ENCODE measurements around the gene PRRG3.

The PRRG3 gene

DNA sequence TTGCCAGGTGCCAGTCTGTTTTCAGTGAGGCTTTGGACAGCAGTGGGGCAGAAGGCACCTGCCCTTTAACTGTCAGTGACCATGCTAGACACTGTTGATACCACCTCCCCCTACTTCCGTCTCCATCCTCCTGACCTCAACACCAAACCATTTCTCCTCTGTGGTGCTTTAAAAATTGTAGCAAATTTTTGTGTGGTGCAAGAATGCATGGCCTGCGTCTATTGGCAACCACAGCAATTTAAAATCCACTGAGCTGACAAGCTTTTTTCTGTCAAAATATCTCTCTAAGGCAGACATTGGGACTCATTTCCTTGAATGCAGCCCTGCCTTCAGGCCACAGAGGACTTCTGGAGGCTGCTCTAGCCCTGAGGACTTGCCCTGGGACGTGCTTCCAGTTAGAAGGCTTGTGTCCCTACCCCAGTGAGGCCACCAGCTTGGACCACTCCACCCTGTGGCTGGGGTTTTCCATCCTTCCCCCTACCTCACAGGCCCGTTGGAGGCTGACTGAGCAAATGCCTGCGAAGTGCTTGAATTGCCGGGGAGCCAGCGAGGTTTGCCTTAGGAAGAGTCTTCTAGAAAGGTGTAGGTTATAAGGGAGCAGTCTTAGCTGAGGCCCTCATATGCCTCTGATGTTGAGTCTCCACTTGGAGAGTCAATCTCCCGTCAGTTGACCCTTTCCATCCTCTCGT lies 6.9 kb downstream of the PRRG3 start:
- H3K4me3 ChIP-seq (ENCODE audit: low read depth in 1 of 2, low read length in 1 of 2) = no peak overlapping the region
- no peaks in the 10 kb centered on the region for H3K9me3 ChIP-seq
- no peak overlapping the region for H3K27ac ChIP-seq
- H3K27me3 ChIP-seq = no peaks in the 10 kb centered on the region
- TF ChIP-seq, protein P1, sequence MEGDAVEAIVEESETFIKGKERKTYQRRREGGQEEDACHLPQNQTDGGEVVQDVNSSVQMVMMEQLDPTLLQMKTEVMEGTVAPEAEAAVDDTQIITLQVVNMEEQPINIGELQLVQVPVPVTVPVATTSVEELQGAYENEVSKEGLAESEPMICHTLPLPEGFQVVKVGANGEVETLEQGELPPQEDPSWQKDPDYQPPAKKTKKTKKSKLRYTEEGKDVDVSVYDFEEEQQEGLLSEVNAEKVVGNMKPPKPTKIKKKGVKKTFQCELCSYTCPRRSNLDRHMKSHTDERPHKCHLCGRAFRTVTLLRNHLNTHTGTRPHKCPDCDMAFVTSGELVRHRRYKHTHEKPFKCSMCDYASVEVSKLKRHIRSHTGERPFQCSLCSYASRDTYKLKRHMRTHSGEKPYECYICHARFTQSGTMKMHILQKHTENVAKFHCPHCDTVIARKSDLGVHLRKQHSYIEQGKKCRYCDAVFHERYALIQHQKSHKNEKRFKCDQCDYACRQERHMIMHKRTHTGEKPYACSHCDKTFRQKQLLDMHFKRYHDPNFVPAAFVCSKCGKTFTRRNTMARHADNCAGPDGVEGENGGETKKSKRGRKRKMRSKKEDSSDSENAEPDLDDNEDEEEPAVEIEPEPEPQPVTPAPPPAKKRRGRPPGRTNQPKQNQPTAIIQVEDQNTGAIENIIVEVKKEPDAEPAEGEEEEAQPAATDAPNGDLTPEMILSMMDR (IDR thresholded peaks at IDR 0.05) = no peak
- H3K36me3 ChIP-seq = no peaks in the 10 kb centered on the region
- no peaks in the 10 kb centered on the region for H3K4me1 ChIP-seq (ENCODE audit: control insufficient read depth in 1 of 2, insufficient read depth in 1 of 2, low read depth in 1 of 2, low read length in 1 of 2)

DNA sequence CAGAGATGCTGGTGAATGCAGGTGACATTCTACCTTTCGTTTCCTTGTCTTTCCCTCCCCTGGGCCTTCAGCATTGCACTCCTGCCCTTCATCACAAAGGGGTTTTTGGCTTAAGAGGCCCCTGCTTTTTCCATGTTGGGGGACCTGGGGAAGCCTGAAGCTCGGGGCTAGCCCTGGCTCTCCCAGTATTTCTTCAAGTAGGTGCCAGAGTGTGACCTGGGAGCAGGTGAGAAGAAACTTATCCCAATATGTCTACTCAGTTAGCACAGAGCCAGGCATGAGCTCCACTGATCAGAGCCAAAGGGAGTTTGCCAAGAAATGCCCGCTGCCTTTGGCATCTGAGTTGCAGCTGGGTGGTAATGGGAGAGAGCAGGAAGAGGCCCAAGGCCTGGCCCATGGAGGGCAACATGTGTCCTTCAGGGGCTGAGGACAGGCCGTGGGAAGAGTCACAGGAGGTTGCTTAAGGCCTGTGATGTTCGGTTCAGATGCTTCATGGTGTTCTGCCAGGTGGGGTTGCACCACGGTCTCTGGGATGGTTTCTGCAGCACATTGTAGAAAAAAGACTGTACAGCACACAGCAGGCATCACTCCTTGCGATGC lies 7.6 kb downstream of the PRRG3 start:
- Histone ChIP-seq H3K4me3 (ENCODE audit: low read depth in 1 of 2, low read length in 1 of 2) (no peak overlapping the region), H3K9me3 (no peaks in the 10 kb centered on the region), H3K36me3 (no peaks in the 10 kb centered on the region), H3K27me3 (no peaks in the 10 kb centered on the region), H3K4me1 (ENCODE audit: control insufficient read depth in 1 of 2, insufficient read depth in 1 of 2, low read depth in 1 of 2, low read length in 1 of 2) (no peaks in the 10 kb centered on the region), H3K27ac (no peak overlapping the region)
- TF ChIP-seq, protein P1 (IDR thresholded peaks at IDR 0.05) = no peak

DNA sequence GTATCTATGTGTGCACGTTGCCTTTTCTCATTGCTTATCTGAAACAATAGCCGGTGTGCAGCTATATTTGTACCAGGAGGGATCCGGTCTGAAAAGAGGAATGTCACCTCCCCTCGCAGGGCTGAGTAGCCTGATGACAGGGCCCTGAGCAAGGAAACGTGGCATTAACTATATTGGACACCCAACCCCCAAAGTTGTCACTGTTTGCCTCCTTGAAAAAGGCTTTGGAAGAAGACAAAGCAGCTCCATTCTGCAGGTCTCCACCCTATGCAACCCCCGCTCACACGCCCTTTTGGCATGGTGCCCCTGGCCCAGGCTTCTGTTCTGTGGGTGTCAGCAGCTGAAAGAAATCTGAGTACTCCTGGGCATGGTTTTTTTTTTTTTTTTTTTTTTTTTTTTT lies 8.2 kb downstream of the PRRG3 start:
- TF ChIP-seq, protein P1 (IDR thresholded peaks at IDR 0.05) = no peak
- no peaks in the 10 kb centered on the region for H3K27me3 ChIP-seq
- no peak overlapping the region for H3K27ac ChIP-seq
- no peak overlapping the region for H3K4me3 ChIP-seq (ENCODE audit: low read depth in 1 of 2, low read length in 1 of 2)
- H3K4me1 ChIP-seq (ENCODE audit: control insufficient read depth in 1 of 2, insufficient read depth in 1 of 2, low read depth in 1 of 2, low read length in 1 of 2) = no peaks in the 10 kb centered on the region
- H3K9me3 ChIP-seq = no peaks in the 10 kb centered on the region
- no peaks in the 10 kb centered on the region for H3K36me3 ChIP-seq

DNA sequence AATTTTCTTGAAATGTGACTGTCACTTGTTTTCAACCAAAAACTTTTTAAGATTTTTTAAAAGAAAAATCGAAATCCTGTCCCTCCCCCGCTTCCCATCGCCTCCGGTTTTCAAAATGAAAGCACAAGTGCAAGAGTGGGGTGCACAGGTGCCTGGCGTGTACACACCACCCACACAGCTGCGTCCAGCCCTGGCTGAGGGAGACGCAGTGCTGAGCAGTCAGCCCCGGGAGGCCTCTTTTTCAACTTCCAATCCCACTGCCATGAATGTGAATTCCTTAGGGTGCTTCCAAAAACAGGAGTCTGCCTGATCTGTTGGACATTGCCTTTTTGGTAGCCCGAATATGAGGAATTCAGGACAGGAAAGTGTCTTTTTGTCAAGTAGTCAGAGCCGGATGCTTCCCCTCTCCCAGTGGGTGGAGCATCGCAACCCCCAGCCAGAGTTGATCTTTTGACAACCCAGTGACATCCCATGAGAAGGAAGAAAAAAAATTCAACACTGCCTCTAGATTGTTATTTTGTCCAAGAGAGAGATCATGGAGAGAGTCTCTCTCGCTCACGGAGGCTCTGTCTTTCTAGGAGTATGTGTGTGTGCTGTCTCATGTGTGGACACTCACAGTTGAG lies 8.9 kb downstream of the PRRG3 start:
- Histone ChIP-seq H3K27ac (no peak overlapping the region), H3K36me3 (no peaks in the 10 kb centered on the region), H3K4me3 (ENCODE audit: low read depth in 1 of 2, low read length in 1 of 2) (no peak overlapping the region), H3K27me3 (no peaks in the 10 kb centered on the region), H3K4me1 (ENCODE audit: control insufficient read depth in 1 of 2, insufficient read depth in 1 of 2, low read depth in 1 of 2, low read length in 1 of 2) (no peaks in the 10 kb centered on the region), H3K9me3 (no peaks in the 10 kb centered on the region)
- TF ChIP-seq, protein P1 (IDR thresholded peaks at IDR 0.05) = no peak

DNA sequence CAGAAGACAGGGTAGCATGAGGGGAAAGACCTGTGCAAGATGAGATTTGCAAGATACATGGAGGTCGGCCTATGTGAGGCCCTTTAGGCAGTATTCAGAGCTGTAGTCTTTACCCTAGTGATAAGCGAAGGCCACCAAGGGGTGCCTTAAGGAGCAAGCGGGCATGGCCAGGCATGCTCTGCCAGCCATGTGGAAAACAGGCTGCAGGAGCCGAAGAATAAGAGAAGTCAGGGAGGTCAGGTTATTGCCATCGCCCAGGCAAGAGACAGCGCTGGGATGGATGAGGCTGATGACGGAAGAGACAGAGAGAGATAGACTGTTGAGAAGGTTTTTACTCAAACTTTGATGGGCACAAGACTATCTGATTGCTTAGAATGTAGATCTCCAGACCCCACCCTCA lies 13.6 kb downstream of the PRRG3 start:
- Histone ChIP-seq H3K27ac (no peak overlapping the region), H3K4me1 (ENCODE audit: control insufficient read depth in 1 of 2, insufficient read depth in 1 of 2, low read depth in 1 of 2, low read length in 1 of 2) (no peaks in the 10 kb centered on the region), H3K36me3 (no peaks in the 10 kb centered on the region), H3K4me3 (ENCODE audit: low read depth in 1 of 2, low read length in 1 of 2) (no peak overlapping the region), H3K27me3 (no peaks in the 10 kb centered on the region), H3K9me3 (no peaks in the 10 kb centered on the region)
- TF ChIP-seq, protein P1 (IDR thresholded peaks at IDR 0.05) = no peak
